Measurements from ENCODE around the gene BRMS1.

BRMS1 gene

GRCh38 chr11:66288671-66289547 is 56.0 kb downstream of the BRMS1 start, which contains the start of gene YIF1A:
Gene YIF1A, minus strand, starts transcription at chr11:66289143. Its CDS starts 158 bp downstream, at chr11:66288985.
- Histone ChIP-seq H3K27me3 (replicated peaks; ENCODE audit: insufficient read depth, low read length) (peaks cover 33% of the 10 kb centered on the region), H4K20me1 (ENCODE audit: insufficient read depth, low read length) (no peaks in the 10 kb centered on the region), H2AFZ (ENCODE audit: low read length) (peak within 1 kb of the TSS; percentile 65), H3F3A (ENCODE audit: insufficient read depth, low read length) (peaks cover 7% of the 10 kb centered on the region), H3K4me2 (ENCODE audit: low read depth, low read length) (peak within 1 kb of the TSS; percentile 94), H3K9ac (ENCODE audit: low read length) (peak within 1 kb of the TSS; percentile 91), H3K4me3 (ENCODE audit: low read length) (peak within 1 kb of the TSS; percentile 77), H3K9me3 (replicated peaks; ENCODE audit: insufficient read depth, low read length) (no peaks in the 10 kb centered on the region), H3K9me2 (replicated peaks; ENCODE audit: insufficient read depth, low read length) (no peaks in the 10 kb centered on the region), H3K27ac (ENCODE audit: low read length) (peak within 1 kb of the TSS; percentile 65; the same call in 1 of the 2 replicates), H3K36me3 (replicated peaks; ENCODE audit: insufficient read depth, low read length) (no peaks in the 10 kb centered on the region), H3K79me2 (ENCODE audit: low read length) (peaks cover 13% of the 10 kb centered on the region), H3K4me1 (ENCODE audit: low read length) (peaks cover 15% of the 10 kb centered on the region)
- TF ChIP-seq CTCF (IDR thresholded peaks at IDR 0.05; ENCODE audit: low read length) (no peak), EZH2 (optimal IDR thresholded peaks at IDR 0.05; ENCODE audit: low read depth, low read length) (no peak), EZH2phosphoT487 (IDR thresholded peaks at IDR 0.05; ENCODE audit: low read length) (no peak)
- DNase-seq, result peak; percentile 99

GRCh38 chr11:66287889-66288670 is 56.8 kb downstream of the BRMS1 start:
- H3K4me3 ChIP-seq (ENCODE audit: low read length), result peak overlapping the region; percentile 77
- H3K4me1 ChIP-seq (ENCODE audit: low read length), result peaks cover 15% of the 10 kb centered on the region
- no peaks in the 10 kb centered on the region for H3K36me3 ChIP-seq (replicated peaks; ENCODE audit: insufficient read depth, low read length)
- H4K20me1 ChIP-seq (ENCODE audit: insufficient read depth, low read length), result no peaks in the 10 kb centered on the region
- TF ChIP-seq EZH2 (optimal IDR thresholded peaks at IDR 0.05; ENCODE audit: low read depth, low read length), result no peak
- no peak for TF ChIP-seq EZH2phosphoT487 (IDR thresholded peaks at IDR 0.05; ENCODE audit: low read length)
- no peak for TF ChIP-seq CTCF (IDR thresholded peaks at IDR 0.05; ENCODE audit: low read length)
- peak overlapping the region; percentile 42; the same call in 1 of the 2 replicates for H3K27ac ChIP-seq (ENCODE audit: low read length)
- H3K9ac ChIP-seq (ENCODE audit: low read length), result peak overlapping the region; percentile 91
- H3K4me2 ChIP-seq (ENCODE audit: low read depth, low read length), result peak overlapping the region; percentile 87
- H3K79me2 ChIP-seq (ENCODE audit: low read length), result peaks cover 13% of the 10 kb centered on the region
- H3K27me3 ChIP-seq (replicated peaks; ENCODE audit: insufficient read depth, low read length), result peaks cover 24% of the 10 kb centered on the region
- H2AFZ ChIP-seq (ENCODE audit: low read length), result peak overlapping the region; percentile 24
- no peak for DNase-seq
- no peaks in the 10 kb centered on the region for H3K9me3 ChIP-seq (replicated peaks; ENCODE audit: insufficient read depth, low read length)
- H3F3A ChIP-seq (ENCODE audit: insufficient read depth, low read length), result peaks cover 7% of the 10 kb centered on the region
- H3K9me2 ChIP-seq (replicated peaks; ENCODE audit: insufficient read depth, low read length), result no peaks in the 10 kb centered on the region

All from MM.1S (cell line).